GM19351 (cell line): ENCODE data around the gene PTPRM.

Source experiments
- ATAC-seq: cut with Tn5 transposase; IDR thresholded peaks from one replicate; pipeline ENCODE4 v1.9.1; 2021; ENCODE audit warnings: mild to moderate bottlenecking, moderate library complexity; ENCODE audit not compliant: unreplicated experiment

PTPRM gene

DNA sequence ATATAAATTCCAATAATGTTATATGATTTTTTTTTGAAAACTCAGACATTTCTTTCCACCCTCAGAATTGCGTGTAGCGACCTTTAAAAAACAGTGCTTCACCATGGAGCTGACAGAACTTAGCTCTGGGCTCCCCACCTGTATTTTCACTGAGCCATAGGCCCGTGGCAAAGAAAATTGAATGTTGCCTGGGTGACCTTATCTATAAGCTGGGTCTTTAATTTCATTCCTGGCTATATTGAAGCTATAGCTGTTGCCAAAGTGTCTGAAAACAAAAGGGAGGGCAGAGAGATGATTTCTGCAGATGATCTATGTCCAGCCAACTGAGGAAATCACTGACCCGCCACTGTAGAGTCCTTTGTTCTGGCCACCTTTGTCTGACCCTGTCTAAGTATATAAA lies 411.7 kb downstream of the PTPRM start:
- no peak for ATAC-seq

- no peak for ATAC-seq
Measured at GRCh38 chr18:7979714-7980113, 412.6 kb downstream of the PTPRM start.

DNA sequence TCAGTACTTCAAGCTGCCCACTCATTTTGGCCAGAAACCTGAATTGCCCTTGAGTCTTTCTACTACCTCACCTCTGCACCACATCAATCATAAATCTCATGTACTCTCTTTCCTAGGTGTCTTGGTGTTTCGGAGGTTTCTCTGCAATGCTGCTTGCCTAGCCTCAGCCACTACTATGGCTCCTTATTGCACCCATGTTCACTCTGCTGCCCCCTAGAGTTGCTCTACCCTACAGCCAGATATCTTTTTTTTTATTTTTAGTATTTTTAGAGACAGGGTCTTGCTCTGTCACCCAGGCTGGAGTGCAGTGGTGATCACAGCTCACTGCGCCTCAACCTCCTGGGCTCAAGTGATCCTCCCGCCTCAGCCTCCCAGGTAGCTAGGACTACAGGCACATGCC lies 413.0 kb downstream of the PTPRM start:
- ATAC-seq, result no peak

DNA sequence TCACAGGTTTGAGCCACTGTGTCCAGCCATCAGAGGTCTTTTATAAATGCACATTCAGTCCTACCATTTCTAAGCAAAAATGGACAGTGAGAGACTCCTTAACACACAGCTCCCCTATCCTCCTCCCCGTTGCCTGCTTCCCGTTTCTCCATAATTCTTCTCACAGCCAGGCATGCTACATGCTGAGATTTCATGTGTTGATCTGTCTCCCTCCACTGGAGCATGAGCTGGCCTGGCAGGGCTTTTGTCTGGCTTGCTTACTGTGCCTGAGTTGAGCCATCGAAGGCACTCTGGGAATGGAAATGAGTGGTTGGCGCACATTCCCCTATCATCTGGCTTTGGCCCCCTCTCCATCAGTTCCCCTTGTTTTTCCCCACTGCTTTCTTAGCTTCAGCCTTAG lies 413.5 kb downstream of the PTPRM start:
- ATAC-seq, result no peak

DNA sequence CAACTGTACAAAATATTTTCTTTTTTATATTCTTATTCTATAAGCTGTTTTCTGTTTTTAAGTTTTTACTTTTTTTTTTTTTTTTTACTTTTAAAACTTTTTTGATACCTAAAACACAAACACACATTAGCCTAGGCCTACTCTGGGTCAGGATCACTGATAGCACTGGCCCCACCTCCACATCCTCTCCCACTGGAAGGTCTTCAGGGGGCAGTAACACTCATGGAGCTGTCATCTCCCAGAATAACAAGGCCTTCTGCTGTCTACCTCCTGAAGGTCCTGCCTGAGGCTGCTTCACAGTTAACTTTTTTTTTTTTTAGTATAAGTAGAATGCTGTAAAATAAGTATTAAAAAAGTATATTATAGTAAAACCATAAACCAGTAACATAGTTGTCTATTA lies 415.1 kb downstream of the PTPRM start:
- ATAC-seq, result no peak

DNA sequence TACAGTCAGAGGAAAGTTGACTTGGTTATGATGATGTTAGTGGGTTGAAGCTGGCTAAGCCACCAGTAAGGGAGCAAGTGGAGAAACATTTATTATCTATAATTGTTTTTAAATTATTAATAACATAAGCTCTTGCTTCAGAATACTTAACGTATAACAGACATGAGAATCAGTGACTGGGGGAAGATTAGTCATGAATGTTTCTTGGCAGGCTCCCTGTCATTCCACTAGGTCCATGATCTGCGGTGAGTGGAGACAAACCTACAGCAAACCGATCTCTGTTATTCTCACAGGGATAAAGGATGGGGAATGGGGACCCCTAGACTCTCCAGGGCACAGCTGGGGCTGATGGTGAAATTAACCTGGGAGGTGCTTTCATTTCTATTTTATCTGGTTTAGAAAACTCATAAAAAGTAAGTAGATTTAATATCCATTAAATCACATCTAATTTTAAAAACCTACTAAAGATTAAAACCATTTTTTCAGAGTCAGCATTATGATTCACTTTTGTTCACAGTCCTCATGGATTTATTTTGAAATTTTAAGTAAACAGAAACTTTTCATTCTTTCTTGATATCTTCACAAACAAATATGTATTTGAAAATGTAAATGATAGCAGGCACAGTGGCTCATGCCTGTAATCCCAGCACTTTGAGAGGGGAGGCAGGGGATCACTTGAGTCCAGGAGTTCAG lies 420.3 kb downstream of the PTPRM start:
- ATAC-seq, result no peak

DNA sequence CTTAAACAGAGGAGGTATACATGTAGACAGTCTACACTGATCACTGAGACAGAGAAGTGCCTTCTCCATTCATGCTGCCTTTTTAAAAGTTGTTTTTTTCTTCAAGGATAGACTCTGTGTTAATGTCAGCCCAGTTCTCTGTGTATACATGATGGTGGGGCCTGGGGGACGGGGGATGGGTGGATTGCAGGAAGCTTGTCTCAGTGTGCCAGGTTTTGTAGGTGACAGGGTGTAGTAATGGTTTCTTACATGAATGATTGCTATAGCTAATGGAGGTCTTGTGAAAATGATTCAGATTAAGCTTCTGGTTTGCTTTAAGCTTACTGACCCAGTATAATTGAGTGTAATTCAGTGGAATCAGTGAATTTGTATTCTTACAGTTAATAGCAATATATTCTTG lies 423.6 kb downstream of the PTPRM start:
- ATAC-seq, result no peak

DNA sequence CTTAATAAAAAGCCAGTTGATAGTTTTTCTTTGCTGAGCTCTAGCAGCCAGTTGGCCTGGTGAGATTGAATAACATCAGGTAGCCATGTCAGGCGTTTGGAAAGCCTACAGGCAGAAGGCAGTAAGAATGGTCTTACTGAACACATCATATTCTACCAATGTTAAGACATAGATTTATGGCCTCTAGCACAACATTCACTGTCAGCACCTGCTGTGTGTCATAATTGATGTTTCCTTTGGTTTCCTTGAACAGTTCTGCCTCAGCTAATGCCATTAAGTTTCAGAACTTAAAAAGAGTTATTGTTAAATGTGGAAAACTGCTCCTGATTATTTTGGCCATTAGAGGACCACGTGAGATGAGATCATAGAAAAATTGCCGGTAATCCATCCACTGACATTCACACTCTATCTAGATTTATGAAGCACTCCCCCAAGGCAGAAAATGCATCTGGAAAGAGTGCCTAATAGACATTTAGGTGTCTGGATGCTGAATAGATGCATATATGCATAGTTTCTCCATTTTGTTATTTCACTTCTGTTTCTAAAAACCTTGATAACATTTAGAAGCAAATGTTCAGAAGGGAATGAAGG lies 434.7 kb downstream of the PTPRM start:
- ATAC-seq, result no peak

GRCh38 chr18:8003878-8004675 lies 437.0 kb downstream of the PTPRM start:
- no peak for ATAC-seq

DNA sequence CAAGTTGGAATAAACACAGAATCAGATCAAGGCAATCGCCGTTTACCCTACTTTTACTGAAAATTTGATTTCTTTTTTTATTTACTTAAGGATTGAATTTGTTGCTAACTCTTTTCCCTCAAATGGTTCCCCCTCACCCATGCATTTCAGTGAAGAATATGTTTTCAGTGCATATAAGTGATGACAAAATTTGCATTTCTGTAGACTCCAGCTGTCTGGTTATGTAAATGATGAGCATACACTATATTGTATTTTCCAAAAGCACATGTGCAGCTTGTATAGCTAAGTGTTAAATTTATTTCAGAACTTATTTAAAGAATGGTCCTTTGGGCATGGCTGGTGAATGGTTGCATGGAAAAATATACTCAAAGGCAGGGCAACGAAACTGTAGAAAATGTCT lies 437.7 kb downstream of the PTPRM start:
- ATAC-seq, result no peak

DNA sequence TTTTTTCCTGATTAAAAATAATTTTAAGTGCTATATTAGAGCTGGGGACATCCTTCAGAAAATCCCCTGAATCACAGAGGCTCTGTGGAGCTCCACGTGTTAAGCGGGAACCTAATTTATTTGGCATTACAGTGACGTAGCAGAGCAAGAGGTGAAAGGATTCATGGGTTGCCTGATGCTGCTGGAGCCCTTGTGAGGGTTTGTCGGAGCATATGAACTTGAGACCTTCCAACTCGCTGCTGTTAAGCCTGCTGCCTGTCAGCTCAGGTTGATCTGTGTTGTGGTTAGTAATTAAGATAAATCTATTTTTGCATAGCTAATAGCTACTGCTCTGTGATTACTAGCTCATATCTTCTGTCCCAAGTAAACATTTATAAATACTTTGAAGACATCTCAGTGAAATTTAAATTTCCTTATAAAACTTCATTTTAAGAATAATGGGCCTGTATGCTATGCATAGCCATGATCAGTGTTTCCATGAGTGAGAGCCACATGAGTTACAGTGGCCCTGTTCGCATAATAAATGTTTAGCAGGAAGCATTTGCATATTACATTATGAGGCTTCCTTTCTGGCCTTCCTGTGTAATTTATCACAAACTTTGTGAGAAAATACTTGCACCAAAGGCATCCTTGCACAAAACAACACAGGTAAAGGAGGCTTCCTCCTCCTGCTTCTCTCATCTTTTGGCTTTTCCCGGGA lies 438.9 kb downstream of the PTPRM start:
- ATAC-seq, result no peak

GRCh38 chr18:8006979-8007378 lies 439.9 kb downstream of the PTPRM start:
- no peak for ATAC-seq

DNA sequence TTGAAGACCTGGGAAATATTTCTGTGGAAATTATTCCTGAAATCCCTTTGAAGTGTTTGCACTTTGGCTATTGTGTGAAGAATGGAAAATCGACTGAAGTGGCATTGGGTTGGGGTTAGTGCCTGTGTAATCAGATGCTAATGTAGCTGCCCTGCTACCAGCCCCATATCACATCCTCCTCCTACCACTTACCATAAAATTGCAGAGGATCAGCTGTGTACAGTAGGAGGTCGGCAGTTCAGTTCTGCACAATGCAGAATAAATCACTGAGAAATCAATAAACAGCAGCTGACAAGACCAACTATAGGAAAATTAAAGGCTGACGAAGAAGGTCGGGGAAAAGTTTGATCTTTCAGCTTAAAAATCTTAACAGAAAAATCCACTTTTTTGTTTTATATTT lies 440.9 kb downstream of the PTPRM start:
- ATAC-seq, result no peak

- ATAC-seq, result no peak
Measured at GRCh38 chr18:8011361-8011760, 444.2 kb downstream of the PTPRM start.

DNA sequence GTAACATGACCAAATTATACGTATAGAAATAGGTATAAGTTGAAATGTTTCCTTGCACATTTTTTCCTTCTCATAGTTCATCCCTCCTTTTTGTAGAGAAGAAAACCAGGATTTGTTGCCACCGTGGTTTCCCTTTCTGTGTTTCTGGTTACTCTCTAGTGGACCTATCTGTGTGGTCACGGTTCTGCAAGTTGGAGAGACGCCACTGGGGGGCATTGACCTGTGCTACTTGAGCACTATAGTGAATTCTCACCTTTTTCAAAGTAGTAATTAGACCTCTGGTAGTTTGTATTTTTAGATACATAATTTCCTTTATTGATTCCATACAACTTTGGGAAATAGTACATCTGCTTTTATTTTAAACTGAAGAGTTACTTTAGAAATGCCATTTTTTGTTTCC lies 444.8 kb downstream of the PTPRM start:
- no peak for ATAC-seq

DNA sequence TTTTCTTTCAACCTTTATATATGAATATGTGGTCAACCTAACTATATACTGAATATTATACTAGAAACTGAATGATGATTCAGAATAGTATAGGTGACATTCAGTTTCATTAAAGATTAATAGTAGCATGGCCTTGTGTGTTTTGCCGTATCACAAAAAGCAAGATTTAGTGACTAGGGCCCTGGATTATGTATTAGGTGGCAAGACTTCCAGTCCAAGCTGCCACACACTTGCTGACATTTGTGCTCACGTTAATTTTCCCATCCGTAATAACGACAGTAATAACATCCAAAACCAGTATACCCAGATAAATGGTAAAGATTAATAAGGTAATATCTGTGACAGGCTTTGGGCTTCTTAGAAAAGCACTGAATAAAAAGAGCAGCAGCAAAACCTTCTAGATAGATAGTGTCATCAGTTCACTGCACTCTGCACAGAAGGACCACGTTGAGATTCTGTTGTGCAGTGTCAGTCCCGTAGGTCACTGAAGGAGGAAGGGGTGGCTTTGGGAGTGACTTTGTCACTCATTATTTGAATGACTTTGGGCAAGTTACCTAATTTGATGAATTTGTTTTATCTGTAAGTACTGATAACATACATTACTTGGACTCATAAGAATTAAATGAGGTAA lies 451.7 kb downstream of the PTPRM start:
- ATAC-seq, result no peak

- no peak for ATAC-seq
Measured at GRCh38 chr18:8019600-8019999, 452.5 kb downstream of the PTPRM start.

DNA sequence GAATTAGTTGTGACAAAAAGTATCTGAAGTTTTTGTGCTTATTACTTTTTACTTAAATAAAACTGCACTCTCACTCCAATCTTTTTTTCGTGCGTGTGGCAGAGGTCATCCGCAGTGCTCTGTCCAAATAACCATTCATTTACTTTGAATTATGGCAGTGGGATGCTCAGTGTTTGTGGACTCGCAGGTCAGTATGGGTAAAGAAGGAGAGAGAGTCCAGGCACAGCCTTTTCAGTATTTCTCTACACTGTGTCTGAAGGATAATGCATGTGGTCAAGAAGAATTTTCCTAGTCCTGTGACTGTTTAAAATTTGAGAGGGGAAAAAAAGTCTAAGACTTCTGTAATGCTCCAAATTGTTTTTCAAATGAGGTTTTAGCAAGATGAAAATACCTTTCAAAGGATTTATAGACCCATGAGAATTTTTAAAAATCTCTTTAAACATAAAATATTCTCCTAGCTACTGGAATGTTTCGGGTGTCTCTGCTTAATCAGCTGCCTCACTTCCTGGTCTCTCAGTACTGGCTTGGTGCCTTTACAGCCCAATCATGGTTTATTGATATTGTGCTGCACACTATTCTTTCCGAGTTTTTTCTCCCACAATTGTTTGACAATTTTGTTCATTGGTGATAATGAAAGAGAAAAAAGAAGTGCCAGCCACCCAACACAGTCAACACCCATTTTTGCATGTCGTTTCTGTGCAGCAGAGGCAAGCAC lies 453.2 kb downstream of the PTPRM start:
- ATAC-seq, result no peak

GRCh38 chr18:8029061-8029460 lies 461.9 kb downstream of the PTPRM start:
- ATAC-seq, result no peak

- no peak for ATAC-seq
Measured at GRCh38 chr18:8029731-8030130, 462.6 kb downstream of the PTPRM start.
